GM19025 (cell line): Measurements from ENCODE around the gene KRTAP22-2.

Experiments
- ATAC-seq: cut with Tn5 transposase; IDR thresholded peaks from one replicate; pipeline ENCODE4 v1.9.1; 2021; ENCODE audit warnings: mild to moderate bottlenecking, low read depth, moderate library complexity; ENCODE audit not compliant: unreplicated experiment

KRTAP22-2 gene

GRCh38 chr21:30590297-30590696 lies at the start of gene KRTAP22-2:
Gene KRTAP22-2 (minus strand): TSS chr21:30590397.
- ATAC-seq: no peak

GRCh38 chr21:30638686-30639085 lies 48.5 kb upstream of the KRTAP22-2 start:
- no peak for ATAC-seq

- no peak for ATAC-seq
Observed at GRCh38 chr21:30634906-30635305, 44.7 kb upstream of the KRTAP22-2 start, which contains the start of gene KRTAP20-2. Gene KRTAP20-2 (plus strand): TSS chr21:30635206. CDS start chr21:30635264, 58 bp downstream.

- ATAC-seq: no peak
Observed at GRCh38 chr21:30629200-30629599, 39.0 kb upstream of the KRTAP22-2 start.

- no peak for ATAC-seq
Observed at GRCh38 chr21:30628109-30628508, 37.9 kb upstream of the KRTAP22-2 start.

GRCh38 chr21:30625449-30626165 lies 35.4 kb upstream of the KRTAP22-2 start:
- ATAC-seq: no peak

GRCh38 chr21:30623362-30623761 lies 33.2 kb upstream of the KRTAP22-2 start:
- ATAC-seq: no peak

- ATAC-seq: no peak
Observed at GRCh38 chr21:30620522-30620921, 30.3 kb upstream of the KRTAP22-2 start, which contains the start of gene KRTAP20-4. Gene KRTAP20-4 (plus strand): TSS chr21:30620627.

GRCh38 chr21:30620080-30620479 lies 29.9 kb upstream of the KRTAP22-2 start:
- no peak for ATAC-seq

GRCh38 chr21:30616125-30616524 lies 25.9 kb upstream of the KRTAP22-2 start, which contains the start of gene KRTAP20-1:
Gene KRTAP20-1 (plus strand): TSS chr21:30616425. CDS start chr21:30616455, 30 bp downstream.
- ATAC-seq: no peak

GRCh38 chr21:30615199-30615598 lies 25.0 kb upstream of the KRTAP22-2 start:
- ATAC-seq: no peak

GRCh38 chr21:30613836-30614235 lies 23.6 kb upstream of the KRTAP22-2 start, which contains the start of gene KRTAP6-1:
Gene KRTAP6-1 (minus strand): TSS chr21:30613930. CDS start chr21:30613904, 26 bp downstream.
- ATAC-seq: no peak

- ATAC-seq: no peak
Observed at GRCh38 chr21:30612132-30612531, 21.9 kb upstream of the KRTAP22-2 start.

- no peak for ATAC-seq
Observed at GRCh38 chr21:30605968-30606367, 15.8 kb upstream of the KRTAP22-2 start.

GRCh38 chr21:30600787-30601186 lies 10.6 kb upstream of the KRTAP22-2 start, which contains the start of gene KRTAP22-1:
Gene KRTAP22-1 (plus strand): TSS chr21:30601087.
- no peak for ATAC-seq

GRCh38 chr21:30598802-30599201 lies 8.6 kb upstream of the KRTAP22-2 start, which contains the start of gene KRTAP6-2:
Gene KRTAP6-2 (minus strand): TSS chr21:30598902. CDS start chr21:30598874, 28 bp downstream.
- ATAC-seq: no peak

- ATAC-seq: no peak
Observed at GRCh38 chr21:30592140-30592539, 1.9 kb upstream of the KRTAP22-2 start, which contains the start of gene KRTAP6-3. Gene KRTAP6-3 (plus strand): TSS chr21:30592440. CDS start chr21:30592446, 6 bp downstream.

GRCh38 chr21:30582870-30583269 lies 7.3 kb downstream of the KRTAP22-2 start:
- no peak for ATAC-seq

- no peak for ATAC-seq
Observed at GRCh38 chr21:30580132-30580531, 10.1 kb downstream of the KRTAP22-2 start.

- ATAC-seq: no peak
Observed at GRCh38 chr21:30579346-30579745, 10.9 kb downstream of the KRTAP22-2 start.

- ATAC-seq: no peak
Observed at GRCh38 chr21:30577766-30578165, 12.4 kb downstream of the KRTAP22-2 start.

- ATAC-seq: no peak
Observed at GRCh38 chr21:30567617-30568016, 22.6 kb downstream of the KRTAP22-2 start.
